Stimulated activated CD4-positive, alpha-beta T cell treated with anti-CD3 and anti-CD28 coated beads, Interleukin-1b, Interleukin-23, amount 100 ng/mL, for 24 hours (primary cell): Measurements from ENCODE around the gene SNX32.

Experiments
- DNase-seq, 4 experiments: peaks; one replicate each; pipeline ENCODE4 v3.0.0-alpha.2; 2020; ENCODE audit warnings: low read depth in 4 of 4, low spot score in 1 of 4

Gene SNX32

GRCh38 chr11:65796726-65797601 is 36.8 kb upstream of the SNX32 start:
- DNase-seq = no peak

GRCh38 chr11:65797711-65798110 is 36.1 kb upstream of the SNX32 start:
- DNase-seq = no peak

GRCh38 chr11:65798882-65799281 is 34.9 kb upstream of the SNX32 start:
- DNase-seq = no peak

GRCh38 chr11:65801153-65801987 is 32.4 kb upstream of the SNX32 start:
- DNase-seq = no peak

GRCh38 chr11:65802841-65803240 is 30.9 kb upstream of the SNX32 start:
- DNase-seq = no peak

DNA sequence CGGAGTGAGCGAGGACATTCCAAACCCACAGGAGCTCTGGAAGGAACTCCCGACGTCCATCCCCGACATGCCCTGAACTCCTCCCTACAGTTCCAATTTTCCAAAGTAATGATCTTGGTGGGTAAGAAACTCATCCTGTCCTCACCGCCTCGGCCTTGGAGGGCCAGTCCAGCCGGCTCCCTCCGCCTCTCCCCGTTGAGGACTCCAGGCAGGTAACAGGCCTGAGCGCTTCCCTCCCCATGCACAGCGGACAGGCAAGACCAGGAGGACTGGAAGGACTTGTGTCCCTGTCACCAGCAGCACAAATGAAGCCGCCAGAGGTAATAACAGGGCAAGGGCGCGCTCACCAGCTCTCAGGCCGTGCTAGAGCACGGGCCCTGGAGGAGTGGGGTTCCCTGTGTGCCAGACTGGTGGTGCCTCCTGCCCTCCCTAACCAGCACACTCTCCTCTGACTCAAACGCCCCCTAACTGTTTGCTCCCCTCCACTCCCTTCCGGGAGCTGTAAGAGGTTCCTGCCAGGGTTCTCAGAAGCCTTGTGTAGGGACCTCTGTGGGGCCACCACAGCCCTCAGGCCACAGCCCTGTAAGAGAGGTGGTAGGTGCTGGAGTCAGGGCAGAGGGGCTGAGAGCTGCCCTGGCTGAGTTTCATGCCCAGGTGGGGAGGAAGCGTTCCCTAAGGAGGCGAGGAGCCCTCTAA is 29.8 kb upstream of the SNX32 start:
- no peak for DNase-seq

DNA sequence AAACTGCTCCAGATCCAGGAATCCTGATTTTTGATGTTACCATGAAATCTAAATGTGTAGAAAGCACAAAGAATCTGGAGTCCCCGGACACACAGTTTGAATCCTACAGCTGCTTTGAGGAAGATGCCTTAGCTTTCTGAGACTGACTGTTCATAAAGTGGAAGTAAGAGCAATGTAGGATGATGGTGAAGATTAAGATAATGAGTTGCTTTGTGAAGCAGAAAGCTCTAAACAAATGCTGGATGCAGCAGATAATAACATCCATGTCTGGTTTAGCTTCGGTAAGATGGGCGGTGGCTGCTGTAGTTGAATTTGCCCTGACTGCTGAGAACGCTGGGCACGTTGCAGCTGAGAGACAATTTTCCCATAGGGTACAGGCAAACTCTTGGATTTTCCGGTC is 26.8 kb upstream of the SNX32 start:
- DNase-seq = no peak

GRCh38 chr11:65808744-65809341 is 24.9 kb upstream of the SNX32 start:
- DNase-seq = no peak

DNA sequence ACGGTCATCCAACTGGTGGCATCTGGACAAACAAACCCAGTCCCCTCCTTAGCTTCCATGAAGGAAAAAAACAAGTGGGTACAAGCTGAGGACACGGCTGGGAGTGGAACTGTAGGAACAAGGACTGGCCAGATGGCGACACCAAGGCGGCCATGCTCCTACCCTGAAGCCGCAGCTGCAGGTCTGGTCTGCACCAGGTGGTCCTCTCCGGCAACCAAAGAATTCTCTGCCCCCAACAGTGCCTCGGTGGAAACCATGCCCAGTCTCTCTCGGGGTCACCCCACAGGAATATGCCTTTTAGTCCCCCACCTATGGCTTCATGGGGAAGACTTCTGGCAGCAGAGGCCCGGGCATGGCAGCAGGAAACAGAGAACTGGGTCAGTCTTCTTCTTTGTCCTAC is 24.3 kb upstream of the SNX32 start:
- no peak for DNase-seq

DNA sequence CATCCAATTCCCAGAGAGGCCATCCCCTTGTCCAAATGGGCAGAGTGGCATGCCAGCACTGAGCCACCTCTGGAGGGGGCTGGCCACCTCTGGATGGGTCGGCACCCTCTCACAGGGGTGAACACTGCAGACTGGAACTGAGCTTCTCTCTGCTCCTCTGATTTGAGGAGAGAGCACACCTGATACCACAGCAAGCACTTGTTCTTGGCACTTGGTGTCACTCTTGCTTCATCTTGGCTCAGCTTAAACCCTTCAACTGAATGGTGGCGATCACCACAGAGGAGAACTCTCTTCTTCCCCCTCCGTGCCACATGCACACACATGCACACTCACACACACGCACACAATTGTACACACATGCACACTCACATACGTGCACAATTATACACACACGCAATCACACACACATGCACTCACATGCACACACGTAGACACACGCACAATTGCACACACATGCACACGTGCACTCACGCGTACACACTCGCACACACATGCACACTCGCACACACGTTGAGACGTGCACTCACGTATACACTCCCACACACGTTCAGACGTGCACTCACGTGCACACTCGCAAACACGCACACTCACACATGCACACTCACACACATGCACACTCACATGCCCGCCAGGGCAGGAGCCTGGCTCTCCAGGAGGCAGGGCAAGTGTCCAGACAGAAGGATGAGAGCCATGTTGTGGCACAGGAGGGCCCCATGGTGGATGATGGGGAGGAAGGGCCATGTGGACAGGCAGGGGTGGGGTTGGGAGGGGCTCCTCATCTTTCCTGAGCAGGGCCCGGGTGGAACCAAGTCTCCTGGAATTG is 23.5 kb upstream of the SNX32 start:
- DNase-seq = no peak

- DNase-seq = no peak
Observed at GRCh38 chr11:65811764-65812475, 21.8 kb upstream of the SNX32 start.

DNA sequence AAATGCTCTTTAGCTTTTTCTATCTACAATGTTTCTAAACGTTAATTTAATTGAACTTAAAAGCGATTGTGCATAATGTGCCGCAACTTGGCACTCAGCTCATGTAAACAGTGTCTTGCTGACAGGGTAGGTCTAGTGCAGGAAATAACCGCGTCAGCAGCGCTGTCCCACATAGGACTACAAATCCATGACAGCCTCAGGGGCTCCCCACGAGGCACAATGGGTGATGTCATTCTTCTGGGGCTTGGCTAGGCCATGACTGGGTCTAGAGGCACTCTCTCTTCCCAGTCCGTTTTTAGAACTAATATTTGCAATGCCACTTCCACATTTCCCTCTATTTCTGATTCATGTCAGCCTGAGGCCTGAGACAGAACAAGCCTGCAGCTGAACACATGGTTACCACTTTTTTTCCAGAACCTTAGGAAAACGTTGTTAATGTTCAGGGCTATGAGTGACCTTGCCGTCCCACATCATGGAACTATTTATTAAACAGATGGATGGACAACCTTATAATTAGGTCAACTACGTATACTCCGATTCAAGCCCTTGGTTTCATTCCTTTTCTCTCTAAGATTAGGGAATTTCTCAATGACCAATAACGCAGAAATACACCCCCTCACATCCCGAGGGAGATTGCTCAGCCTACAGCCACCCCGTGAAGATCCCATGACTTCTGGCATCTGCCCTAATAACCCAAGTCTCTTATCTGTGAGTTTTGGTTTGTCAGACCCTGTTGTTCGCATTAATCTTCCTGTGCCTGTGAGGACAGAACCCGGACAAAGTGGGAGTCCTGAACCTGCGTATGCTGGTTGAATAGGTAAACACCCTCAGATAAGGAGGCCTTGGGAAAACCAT is 19.4 kb upstream of the SNX32 start:
- no peak for DNase-seq

DNA sequence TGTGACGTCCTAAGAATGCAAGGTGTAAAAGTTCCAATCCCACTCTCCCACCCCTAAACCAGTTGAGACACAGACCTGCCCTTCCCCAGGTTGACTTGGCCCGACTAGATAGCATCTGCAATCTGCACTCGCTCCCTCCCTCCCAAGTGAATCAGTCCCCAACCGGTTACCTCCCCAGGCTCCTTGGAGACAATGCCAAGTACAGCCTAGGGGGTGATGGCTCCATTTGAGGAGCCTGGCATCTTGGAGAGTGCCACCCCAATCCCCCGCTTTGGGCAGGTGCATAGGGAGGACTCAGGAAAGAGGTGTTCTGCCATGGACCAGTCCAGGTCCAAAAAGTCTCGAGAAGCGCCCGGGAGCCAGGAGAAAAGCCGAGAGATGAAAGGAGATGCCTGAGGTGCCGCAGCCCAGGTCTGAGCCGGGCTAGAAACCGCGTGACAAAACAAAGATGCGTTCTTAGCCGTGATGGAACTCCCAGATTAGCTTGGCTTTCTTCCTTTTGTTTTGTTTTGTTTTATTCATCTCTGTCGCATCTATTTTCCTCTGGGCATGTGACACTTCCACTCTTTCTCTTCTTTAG is 18.7 kb upstream of the SNX32 start:
- no peak for DNase-seq

DNA sequence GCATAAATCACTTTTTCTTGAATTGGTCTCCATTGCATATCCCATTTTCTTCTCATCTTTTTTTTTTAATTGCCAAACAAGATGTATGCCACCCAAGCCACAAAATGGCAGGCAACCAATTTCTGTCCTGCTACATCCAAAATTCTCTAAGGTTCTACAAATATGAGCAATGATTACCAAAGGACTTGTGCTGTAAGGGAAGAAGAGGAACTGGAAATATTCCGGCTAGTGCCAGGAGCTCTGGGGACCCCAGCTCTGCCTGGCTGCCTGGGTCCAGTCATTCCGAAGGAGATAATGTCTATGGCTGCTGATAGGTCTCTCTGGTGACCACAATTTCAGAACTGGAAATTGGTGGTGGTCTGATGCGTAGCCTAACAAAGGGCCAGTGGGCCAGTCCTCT is 17.1 kb upstream of the SNX32 start:
- DNase-seq = no peak

DNA sequence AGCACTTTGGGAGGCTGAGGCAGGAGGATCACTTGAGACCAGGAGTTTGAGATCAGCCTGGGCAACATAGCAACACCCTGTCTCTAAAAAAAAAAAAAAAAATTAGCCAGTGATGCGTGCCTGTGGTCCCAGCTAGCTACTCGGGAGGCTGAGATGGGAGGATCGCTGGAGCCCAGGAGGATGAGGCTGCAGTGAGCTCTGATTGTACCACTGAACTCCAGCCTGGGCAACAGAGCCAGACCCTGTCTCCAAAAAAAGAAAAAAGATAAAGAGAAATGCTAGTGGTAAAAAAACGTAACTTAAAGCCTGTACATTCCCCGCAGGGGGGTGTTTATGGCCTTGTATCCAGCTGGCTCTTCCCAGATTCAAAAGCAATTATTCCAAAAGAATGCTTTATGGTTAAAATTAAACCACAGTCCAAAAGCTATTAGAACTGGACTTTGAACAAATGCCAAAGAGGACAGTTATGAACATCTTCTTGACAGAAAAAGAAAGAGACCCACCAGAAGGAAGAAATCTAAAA is 16.4 kb upstream of the SNX32 start:
- no peak for DNase-seq

GRCh38 chr11:65817835-65818680 is 15.7 kb upstream of the SNX32 start:
- DNase-seq = peak; percentile 90 to 99 (median 93)

- no peak for DNase-seq
Observed at GRCh38 chr11:65821107-65821506, 12.7 kb upstream of the SNX32 start.
